Suppressor macrophage treated with lipopolysaccharide for 1 hour (primary cell): ENCODE data around the gene GPALPP1.
"Not testable (repeated sequence)": the region's sequence is repeated elsewhere in the genome, so short reads cannot be mapped to it uniquely, and the experiment has no call there.

Source experiments
- DNase-seq, 3 donors: peaks; one replicate each; pipeline ENCODE4 v3.0.0-alpha.2; 2020 to 2022

Gene GPALPP1, protein sequence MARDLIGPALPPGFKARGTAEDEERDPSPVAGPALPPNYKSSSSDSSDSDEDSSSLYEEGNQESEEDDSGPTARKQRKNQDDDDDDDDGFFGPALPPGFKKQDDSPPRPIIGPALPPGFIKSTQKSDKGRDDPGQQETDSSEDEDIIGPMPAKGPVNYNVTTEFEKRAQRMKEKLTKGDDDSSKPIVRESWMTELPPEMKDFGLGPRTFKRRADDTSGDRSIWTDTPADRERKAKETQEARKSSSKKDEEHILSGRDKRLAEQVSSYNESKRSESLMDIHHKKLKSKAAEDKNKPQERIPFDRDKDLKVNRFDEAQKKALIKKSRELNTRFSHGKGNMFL

GRCh38 chr13:44989071-44989889, at the start of gene GPALPP1, which contains the start of gene NUFIP1:
Gene GPALPP1 (plus strand): TSS chr13:44989538. CDS start chr13:44989655, 117 bp downstream.
Gene NUFIP1 (minus strand): TSS chr13:44989471. CDS start chr13:44989436, 35 bp downstream.
- peak; percentile 96 to 98 (median 97) for DNase-seq

GRCh38 chr13:44943411-44943810, 45.9 kb upstream of the GPALPP1 start:
- DNase-seq: not testable (repeated sequence)

GRCh38 chr13:44951184-44951583, 38.2 kb upstream of the GPALPP1 start:
- DNase-seq: no peak

GRCh38 chr13:44952671-44953070, 36.7 kb upstream of the GPALPP1 start:
- DNase-seq: no peak

GRCh38 chr13:44954224-44954623, 35.1 kb upstream of the GPALPP1 start:
- DNase-seq: no peak

DNA sequence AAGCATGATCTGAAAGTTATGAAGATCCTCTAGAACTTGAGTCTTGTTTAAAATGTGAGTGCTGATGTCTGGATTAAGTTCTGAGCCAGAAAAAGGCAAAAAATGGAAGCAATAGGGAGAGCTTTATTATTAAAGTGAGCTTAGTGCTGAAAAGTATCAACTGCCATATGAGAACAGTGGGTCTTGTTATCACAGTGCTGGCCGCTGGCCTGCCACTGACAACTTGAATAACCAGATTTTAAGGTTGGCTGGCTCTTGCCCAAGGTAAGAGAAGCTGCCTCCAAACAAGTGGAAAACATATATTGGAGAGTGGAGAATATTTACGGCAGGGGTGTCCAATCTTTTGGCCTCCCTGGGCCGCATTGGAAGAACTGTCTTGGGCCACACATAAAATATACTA, 33.9 kb upstream of the GPALPP1 start:
- DNase-seq: no peak

GRCh38 chr13:44961997-44962396, 27.3 kb upstream of the GPALPP1 start:
- no peak for DNase-seq

GRCh38 chr13:44967704-44968433, 21.5 kb upstream of the GPALPP1 start:
- DNase-seq: no peak

DNA sequence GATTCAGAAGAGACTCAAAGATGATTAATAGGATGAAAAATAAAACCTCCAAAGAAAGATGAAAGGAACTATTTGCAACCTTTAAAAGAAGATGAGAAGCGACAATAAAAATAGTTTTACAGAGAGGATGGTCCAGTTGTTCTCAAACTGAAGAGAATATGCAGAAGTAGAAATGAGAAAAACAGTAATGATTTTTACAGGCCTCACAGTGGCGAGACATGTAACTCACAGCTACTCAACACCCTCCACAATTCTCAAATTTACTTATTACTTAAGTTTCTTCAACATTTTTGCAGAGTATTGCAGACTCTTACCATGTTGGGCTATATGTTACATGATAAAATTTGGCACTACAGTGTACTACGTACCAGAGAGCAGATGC, 20.9 kb upstream of the GPALPP1 start:
- DNase-seq: no peak

GRCh38 chr13:44969551-44970484, 19.5 kb upstream of the GPALPP1 start:
- peak; percentile 59 to 71 (median 70) for DNase-seq

DNA sequence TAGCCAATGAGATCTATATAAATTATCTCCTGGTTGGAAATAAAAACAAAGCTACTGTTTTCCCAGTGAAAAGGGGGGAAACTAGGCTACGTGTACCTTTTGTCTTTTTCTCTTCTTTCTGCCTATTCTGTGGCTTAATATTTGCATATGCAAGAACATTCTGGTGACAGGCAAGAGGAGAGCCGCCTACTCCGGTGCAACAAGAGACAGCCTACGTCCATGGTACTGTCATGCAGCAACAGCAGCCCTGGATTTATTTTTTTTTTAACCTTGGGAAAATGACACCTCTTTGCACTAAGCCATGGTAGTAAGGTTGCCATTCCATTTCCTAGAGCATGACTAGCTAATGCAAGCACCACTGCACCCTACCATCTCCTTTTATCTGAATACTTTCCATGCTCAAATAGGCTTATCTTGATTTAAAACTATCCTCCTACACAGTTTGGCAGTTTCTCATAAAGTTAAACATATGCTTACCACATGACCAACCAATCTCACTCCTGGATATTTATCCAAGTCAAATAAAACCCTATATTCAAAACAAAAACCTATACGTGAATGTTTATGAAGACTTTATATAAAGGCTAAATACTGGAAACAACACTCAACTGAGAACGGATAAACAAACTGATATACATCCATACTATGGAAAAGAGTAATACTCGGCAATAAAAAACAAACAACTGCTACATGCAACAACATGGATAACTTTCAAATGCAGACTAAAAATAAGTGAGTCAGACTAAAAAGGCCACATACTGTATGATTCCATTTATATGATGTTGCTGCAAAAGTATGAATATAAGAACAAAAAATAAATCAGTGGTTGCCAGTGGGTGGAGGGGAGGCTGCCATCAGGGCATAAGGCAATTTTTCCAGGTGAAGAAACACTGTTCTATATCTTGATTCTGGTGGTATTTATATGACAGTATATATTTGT, 17.4 kb upstream of the GPALPP1 start:
- no peak for DNase-seq

GRCh38 chr13:44972956-44973581, 16.3 kb upstream of the GPALPP1 start:
- peak; percentile 55 to 70 (median 59) for DNase-seq

DNA sequence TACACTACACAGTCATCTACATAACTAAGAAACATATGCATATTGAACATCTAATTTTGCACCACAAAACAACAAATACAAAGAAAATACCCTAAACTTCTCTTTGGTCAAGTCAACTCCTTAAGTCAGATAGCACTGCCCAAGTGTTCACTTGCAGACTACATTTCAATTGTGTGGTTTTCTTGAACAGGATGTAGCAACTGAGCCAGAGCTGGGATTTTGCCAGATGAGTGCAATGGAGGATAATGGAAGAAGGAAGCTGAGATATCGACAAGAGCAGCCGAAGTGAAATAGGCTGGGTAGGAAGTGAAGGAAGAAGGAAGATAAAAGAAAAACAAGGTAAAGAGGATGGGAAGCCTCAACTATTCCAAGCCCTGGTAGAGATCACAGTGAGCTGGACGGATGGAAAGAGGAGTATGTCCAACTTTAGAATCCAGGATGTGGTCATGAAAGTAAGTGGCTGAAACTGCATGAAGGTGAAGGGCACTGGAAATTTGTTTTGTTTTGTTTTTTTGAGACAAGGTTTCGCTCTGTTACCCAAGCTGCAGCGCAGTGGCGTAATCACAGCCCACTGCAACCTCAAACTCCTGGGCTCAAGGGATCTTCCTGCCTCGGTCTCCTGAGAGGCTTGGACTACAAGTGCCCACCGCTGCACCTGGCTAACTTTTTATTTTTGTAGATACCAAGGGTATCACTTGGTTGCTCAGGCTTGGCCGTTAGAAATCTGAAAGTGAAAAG, 15.1 kb upstream of the GPALPP1 start:
- DNase-seq: peak in 2 of 3 donors; percentile 14 to 36

DNA sequence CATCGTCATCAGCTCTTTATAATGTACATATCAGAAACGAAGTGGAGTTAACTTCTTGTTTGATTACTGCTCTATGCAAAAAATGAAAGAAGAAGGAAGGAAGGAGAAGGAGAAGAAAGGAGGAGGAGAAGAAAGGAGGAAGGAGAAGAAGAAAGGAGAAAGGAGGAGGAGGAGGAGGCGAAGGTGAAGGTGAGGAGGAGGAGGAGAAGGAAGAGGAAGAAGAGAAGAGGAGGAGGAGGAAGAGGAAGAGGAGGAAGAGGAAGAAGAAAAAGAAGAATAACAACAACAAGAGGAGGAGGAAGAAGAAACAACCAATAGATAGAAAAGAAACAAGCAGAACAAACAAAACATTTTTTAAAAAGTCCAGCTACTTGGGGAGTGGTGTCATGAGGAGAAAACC, 13.1 kb upstream of the GPALPP1 start:
- DNase-seq: no peak

DNA sequence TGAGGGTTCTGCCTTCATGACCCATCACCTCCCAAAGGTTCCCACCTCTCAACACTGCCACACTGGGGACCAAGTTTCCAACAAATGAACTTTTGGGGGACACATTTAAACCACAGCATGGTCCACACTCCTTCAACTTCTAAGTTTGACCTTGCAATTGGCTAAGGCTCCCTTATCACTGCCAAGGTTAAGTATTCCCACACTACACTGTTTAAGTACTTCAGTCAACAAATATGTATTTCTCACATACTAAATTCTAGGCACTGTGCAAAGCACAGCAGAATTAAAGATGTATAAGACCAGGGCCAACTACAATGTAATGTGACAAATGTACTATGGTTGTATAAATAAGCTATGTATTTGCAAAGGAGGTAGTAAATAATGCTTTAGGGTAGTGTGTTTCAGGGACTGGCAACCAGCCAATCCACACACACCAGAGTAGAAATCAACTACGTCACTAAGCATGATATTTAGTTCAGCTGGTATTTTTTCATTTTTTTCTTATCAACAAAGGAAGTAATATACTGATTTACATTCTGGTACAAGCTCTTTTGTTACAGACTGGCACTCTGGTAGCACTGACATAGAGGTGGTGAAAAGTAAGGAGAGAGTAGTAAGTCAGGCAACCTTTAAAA, 12.3 kb upstream of the GPALPP1 start:
- no peak for DNase-seq

DNA sequence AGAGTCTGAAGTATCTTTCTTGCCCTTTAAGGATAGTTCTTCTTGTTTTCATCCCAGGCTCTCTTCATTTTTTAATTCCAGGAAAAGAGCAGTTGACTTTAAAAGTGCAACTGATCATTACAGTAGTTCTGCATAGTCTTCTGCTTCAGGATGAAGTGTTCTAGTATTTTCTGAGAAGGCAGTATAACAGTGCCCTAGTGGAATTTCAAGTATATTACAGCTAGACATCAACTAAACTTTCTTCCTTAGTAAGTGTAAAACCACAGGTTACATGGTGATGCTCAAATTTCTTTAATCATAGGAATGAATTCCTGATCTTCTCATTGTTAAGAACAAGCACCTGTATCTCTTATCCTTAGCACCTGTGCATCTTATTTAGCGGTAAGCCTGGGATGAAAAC, 11.0 kb upstream of the GPALPP1 start:
- no peak for DNase-seq

DNA sequence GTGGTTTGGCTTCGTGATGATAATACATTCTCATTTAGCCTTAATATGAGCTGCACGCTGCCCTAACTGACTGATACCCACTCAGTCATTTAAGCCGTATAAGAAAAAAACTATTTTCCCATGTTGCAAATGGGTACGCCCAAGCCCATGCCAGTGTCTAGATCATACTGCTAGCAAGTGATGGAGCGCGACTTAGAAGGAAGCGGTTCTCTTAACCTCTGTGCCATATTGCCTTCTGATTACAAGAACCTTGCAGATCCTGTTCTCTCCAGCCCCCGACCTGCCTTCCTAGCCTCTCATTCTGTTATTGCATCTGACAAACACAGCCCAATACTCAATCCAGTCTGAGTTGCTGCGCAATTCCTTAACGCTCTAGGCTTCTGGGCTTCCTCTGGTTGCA, 603 bp downstream of the GPALPP1 start:
- DNase-seq: no peak

- no peak for DNase-seq
Observed at GRCh38 chr13:45003417-45003816, 14.1 kb downstream of the GPALPP1 start.

- DNase-seq: no peak
Observed at GRCh38 chr13:45004096-45004495, 14.8 kb downstream of the GPALPP1 start.
